NCI-H748 (cell line): Measurements from ENCODE around the gene PRR15L.
"Not testable (repeated sequence)": the region's sequence is repeated elsewhere in the genome, so short reads cannot be mapped to it uniquely, and the experiment has no call there.

Experiments
- DNase-seq: peaks from one replicate; lab custom pipeline; 2025; ENCODE audit not compliant: unreplicated experiment; lab: John Stamatoyannopoulos, UW

The PRR15L gene

GRCh38 chr17:47937941-47938340, 19.7 kb downstream of the PRR15L start:
- DNase-seq = no peak

GRCh38 chr17:47935961-47936360, 21.7 kb downstream of the PRR15L start:
- no peak for DNase-seq

GRCh38 chr17:47935468-47935867, 22.2 kb downstream of the PRR15L start:
- not testable (repeated sequence) for DNase-seq

GRCh38 chr17:47934856-47935255, 22.8 kb downstream of the PRR15L start:
- DNase-seq = no peak

- no peak for DNase-seq
Observed at GRCh38 chr17:47931848-47932247, 25.8 kb downstream of the PRR15L start.

- DNase-seq = no peak
Observed at GRCh38 chr17:47929218-47930000, 28.3 kb downstream of the PRR15L start.

- no peak for DNase-seq
Observed at GRCh38 chr17:47928415-47928814, 29.3 kb downstream of the PRR15L start.

- no peak for DNase-seq
Observed at GRCh38 chr17:47927821-47928400, 29.8 kb downstream of the PRR15L start.

GRCh38 chr17:47925678-47925988, 32.0 kb downstream of the PRR15L start:
- DNase-seq = no peak

GRCh38 chr17:47924785-47925677, 32.7 kb downstream of the PRR15L start:
- no peak for DNase-seq

- not testable (repeated sequence) for DNase-seq
Observed at GRCh38 chr17:47919889-47920288, 37.8 kb downstream of the PRR15L start.

GRCh38 chr17:47918991-47919390, 38.7 kb downstream of the PRR15L start:
- no peak for DNase-seq

GRCh38 chr17:47918006-47918405, 39.7 kb downstream of the PRR15L start:
- DNase-seq = no peak

- no peak for DNase-seq
Observed at GRCh38 chr17:47917581-47917980, 40.1 kb downstream of the PRR15L start.

- no peak for DNase-seq
Observed at GRCh38 chr17:47916489-47917208, 41.0 kb downstream of the PRR15L start.

GRCh38 chr17:47915776-47916398, 41.8 kb downstream of the PRR15L start:
- no peak for DNase-seq

- no peak for DNase-seq
Observed at GRCh38 chr17:47914306-47914948, 43.3 kb downstream of the PRR15L start.

GRCh38 chr17:47913050-47913449, 44.6 kb downstream of the PRR15L start:
- DNase-seq = no peak

- DNase-seq = no peak
Observed at GRCh38 chr17:47907932-47908562, 49.6 kb downstream of the PRR15L start.

GRCh38 chr17:47906443-47906842, 51.2 kb downstream of the PRR15L start:
- DNase-seq = no peak
